GM18505 (cell line): ENCODE results near the gene UPF3A.
"Not testable (repeated sequence)": the region's sequence is repeated elsewhere in the genome, so short reads cannot be mapped to it uniquely, and the experiment has no call there.

ENCODE experiments used
- ATAC-seq: cut with Tn5 transposase; IDR thresholded peaks from one replicate; pipeline ENCODE4 v1.9.1; 2021; ENCODE audit not compliant: unreplicated experiment
- POLR2A ChIP-seq: IDR thresholded peaks from 4 replicates; pipeline ENCODE4 v1.6.1; 2011; ENCODE audit warnings: borderline replicate concordance; ENCODE audit not compliant: insufficient read depth, insufficient read length; ENCODE audit errors: extremely low read depth

UPF3A gene

DNA sequence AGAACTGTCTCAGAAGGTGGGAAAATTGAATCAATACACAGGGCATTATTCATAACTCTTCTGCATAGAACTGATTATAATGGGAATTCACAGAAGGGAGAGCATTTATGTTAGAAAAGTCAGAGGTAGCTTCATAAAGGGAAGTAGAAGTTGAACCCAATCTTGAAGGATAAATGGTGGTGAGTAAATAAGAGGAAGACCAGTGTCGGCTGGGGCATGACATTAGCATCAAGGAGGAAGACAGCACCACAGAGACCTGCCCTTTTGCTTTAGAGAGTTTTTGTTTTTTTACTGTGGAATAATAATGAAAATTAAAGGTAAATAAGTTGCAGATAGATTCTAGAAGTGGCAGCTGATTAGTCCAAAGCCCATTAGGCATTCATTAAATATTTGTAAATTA is 24.9 kb upstream of the UPF3A start:
- TF ChIP-seq POLR2A: no peak
- no peak for ATAC-seq

DNA sequence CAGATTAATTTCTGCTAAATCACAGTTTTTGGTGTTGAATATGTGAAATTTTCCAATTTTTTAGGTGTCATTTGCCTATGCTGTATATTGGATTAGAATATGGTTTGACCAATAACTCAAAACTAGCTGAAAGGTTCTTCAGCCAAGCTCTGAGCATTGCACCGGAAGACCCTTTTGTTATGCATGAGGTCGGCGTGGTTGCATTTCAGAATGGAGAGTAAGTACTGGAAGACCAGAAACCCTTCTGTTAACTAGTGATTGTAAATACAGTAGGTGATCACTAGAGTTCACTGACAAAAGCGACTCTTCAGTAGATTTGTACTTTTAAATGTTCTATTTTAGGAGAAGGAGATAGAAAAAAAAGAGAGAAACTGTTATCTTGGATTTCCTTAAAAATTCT is 24.4 kb upstream of the UPF3A start:
- ATAC-seq: no peak

GRCh38 chr13:114258589-114258988 is 22.8 kb upstream of the UPF3A start:
- no peak for ATAC-seq
- TF ChIP-seq POLR2A: no peak

More for the DNA sequence above, 24.4 kb upstream of the UPF3A start:
- TF ChIP-seq POLR2A: no peak

GRCh38 chr13:114259374-114259773 is 22.0 kb upstream of the UPF3A start:
- ATAC-seq: no peak
- TF ChIP-seq POLR2A: no peak

GRCh38 chr13:114259974-114260373 is 21.4 kb upstream of the UPF3A start:
- TF ChIP-seq POLR2A: no peak
- ATAC-seq: no peak

GRCh38 chr13:114260814-114261213 is 20.6 kb upstream of the UPF3A start:
- ATAC-seq: no peak
- TF ChIP-seq POLR2A: no peak

DNA sequence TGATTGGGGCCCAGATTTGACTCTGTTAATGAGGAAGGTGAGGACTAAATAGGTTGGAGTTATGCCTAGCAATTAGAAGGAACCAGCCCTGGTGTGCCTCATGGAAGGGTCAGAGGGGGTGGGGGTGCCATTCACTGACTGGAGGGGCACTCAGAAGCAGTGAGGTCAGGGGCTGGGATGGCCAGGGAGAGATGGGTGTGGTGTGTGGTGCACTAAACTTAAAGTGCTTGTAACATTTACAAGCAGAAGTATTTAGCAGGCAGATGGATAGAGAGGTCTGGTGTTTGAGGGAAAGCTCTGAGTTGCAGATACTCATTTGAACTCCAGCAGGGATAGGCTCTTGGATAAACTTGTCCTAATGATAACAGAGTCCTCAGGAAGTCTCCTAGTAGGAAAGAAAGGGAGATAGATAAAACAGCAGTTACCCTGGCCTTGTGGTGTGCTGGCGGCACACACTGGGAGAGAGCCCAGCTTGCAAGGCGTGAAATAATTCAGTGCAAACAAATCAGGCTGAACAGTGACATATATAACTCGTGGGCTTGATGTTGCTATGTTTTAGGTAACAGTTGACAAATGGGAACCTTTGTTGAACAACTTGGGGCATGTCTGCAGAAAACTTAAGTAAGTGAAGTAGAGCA is 20.0 kb upstream of the UPF3A start:
- ATAC-seq: no peak
- no peak for TF ChIP-seq POLR2A

GRCh38 chr13:114263578-114263977 is 17.8 kb upstream of the UPF3A start:
- no peak for TF ChIP-seq POLR2A
- no peak for ATAC-seq

GRCh38 chr13:114264313-114264712 is 17.1 kb upstream of the UPF3A start:
- not testable (repeated sequence) for ATAC-seq

DNA sequence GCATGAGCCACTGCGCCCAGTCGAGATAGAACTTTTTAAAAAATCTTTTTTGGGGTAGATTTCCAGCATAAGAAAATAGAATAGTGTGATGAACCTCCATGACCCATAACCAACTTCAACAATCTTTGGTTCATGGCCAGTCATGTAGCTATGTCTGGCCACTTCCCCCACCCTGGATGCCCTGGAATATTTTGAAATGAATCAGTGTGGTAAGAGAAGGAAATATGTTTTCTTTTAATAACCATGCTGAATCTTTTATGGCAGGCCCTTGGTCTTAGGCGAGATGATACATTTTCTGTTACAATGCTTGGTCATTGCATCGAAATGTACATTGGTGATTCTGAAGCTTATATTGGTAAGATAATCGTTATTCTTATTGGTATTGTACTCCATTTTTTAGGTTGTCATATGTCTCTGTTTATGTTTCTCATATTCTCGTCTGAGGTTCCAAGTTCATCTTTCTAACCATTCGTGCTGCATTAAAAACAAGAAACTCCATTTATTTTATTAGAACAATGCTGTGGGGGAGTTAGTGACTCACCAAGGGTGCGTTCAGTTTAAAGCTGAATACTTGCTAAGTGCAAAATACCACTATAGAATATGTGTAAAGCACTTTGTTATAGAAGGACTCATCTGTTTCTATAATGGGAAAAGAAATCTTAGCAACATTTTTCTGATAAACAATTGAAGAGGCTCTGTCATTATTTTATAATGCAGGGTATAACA is 16.4 kb upstream of the UPF3A start:
- no peak for ATAC-seq
- TF ChIP-seq POLR2A: no peak

- no peak for ATAC-seq
- TF ChIP-seq POLR2A: no peak
Observed at GRCh38 chr13:114266241-114266640, 15.2 kb upstream of the UPF3A start.

GRCh38 chr13:114268344-114269280 is 12.8 kb upstream of the UPF3A start:
- no peak for ATAC-seq

GRCh38 chr13:114269281-114269770 is 12.1 kb upstream of the UPF3A start:
- ATAC-seq: no peak
- no peak for TF ChIP-seq POLR2A

More at GRCh38 chr13:114268344-114269280, 12.8 kb upstream of the UPF3A start:
- TF ChIP-seq POLR2A: no peak
